Stimulated activated naive CD4-positive, alpha-beta T cell (primary cell): ENCODE data around the gene OR51S1.
A peak's percentile ranks its signal among the peaks of the same experiment; 100 is the strongest.
"Not testable (repeated sequence)": the region's sequence is repeated elsewhere in the genome, so short reads cannot be mapped to it uniquely, and the experiment has no call there.

Experiments used
- DNase-seq, 6 experiments: peaks; one replicate each; lab custom pipeline; 2025; lab: John Stamatoyannopoulos, UW

Gene OR51S1

DNA sequence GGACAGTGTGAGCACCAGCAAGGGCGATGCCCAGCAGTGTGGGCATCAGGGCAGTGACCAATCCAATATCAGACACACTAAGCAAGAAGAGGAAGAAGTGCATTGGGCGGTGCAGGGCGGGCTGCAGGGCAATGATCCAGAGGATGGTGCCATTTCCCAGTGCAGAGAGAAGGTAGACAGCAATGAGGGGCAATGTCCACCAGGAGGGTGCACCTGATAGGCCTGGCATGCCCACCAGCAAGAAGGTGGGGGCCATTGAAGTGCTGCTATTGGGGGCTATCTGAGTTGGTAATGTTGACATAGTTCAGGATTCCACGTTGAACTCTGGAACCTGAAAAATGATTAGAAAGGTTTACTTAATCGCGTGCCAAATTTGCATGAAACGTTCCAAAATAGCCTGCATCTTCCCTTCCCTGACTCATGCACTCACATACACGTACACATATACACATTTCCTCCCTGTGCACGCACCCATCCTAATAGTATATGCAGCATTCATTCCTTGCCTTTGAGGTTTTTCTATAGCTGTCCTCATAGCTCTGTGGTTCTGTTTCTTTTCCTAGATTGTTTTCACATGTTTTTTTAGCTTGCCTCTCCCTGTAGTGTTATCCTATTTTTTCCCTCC lies at the start of gene OR51S1:
Gene OR51S1, minus strand, starts transcription at position 301 of the 625 bp plus-strand sequence. Its CDS starts 0 bp downstream, at position 301.
- DNase-seq: no peak

DNA sequence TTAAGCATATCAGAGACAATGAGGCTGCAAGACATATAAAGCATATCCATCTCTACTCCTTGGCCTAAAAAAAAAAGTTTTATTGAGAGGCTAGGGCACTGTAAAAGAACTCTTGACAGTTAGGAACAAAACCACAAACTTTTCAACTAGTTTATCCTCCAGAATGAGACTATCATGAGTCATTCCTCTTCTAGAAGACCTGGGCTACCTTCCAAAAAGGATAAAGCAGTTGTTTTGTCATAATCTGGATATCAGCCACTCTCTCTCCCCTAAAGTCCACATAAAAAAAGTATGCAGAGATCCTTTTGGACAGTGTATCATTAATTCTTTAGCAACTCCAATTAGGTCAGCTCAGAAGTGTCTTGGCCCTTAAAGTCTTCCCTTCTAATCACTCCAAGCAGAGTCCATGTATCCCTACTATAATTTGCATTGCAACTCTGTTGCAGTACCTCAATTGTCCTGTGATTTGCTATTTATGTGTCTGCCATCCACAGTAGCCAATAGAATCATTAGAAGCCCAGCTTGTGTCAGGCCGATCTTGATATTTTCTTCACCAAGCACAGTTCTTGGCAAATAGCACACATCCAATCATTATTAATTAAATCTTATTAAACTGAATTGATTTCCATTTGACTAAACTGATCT lies 43.1 kb upstream of the OR51S1 start:
- no peak for DNase-seq

DNA sequence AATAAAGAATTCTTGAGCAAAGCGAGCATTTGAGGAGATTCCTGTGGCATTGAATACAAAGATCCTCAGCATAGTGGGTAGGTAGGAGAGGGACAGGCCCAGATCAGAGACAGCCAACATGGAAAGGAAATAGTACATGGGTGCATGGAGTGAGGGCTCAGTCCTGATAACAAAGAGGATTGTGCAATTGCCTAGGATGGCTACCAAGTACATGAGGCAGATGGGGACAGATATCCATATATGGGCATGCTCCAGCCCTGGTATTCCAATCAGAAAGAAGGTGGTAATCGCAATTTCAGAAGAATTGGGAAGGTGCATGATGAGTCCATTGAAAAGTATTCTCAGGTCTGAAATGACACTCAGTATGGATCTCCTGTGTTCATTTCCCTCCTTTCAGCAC lies 41.3 kb upstream of the OR51S1 start:
- no peak for DNase-seq

DNA sequence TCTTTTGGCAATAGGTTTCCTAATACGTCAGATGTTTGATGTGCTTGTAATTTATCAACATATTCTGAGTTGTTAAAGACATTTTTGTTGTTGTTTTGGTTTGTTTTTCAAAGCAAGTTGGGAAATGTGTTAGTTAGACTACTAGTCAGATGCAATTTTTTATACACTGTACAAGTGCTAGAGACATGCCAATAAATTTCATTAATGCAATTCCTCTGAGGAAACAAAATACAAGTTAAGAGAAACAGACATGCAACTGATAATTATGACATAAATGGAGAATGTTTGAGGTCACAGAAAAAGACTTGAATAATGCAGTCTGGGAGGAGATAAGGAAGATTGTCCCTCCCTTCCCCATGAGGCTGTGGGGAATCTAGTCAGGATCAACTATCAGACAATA lies 38.6 kb upstream of the OR51S1 start:
- DNase-seq: no peak

DNA sequence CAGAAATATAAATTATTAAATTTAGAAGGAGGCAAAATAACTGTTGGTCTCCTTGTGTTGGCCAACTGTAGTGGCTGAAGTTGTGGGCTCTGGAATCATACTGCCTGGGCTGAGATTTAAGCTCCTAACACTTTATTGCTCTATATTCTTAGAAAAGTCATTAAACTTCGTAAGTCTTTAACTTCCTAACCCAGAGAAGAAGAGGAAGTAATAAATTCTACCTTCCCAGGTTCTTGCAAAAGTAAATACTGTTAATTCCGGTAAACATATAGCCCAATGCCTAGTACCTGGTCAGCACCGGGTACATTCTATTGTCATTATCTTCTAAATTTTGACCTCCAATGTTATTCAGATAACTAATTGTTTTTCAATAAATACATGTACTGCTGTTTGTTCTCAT lies 37.2 kb upstream of the OR51S1 start:
- DNase-seq: no peak

GRCh38 chr11:4884361-4884760 lies 35.4 kb upstream of the OR51S1 start:
- no peak for DNase-seq

GRCh38 chr11:4882543-4882942 lies 33.5 kb upstream of the OR51S1 start:
- no peak for DNase-seq

GRCh38 chr11:4881860-4882500 lies 33.0 kb upstream of the OR51S1 start, which contains the start of gene OR51T1:
OR51T1 (plus strand) TSS chr11:4881900; CDS start chr11:4881900, 0 bp downstream.
- DNase-seq: no peak

- no peak for DNase-seq
Measured at GRCh38 chr11:4881188-4881587, 32.2 kb upstream of the OR51S1 start.

DNA sequence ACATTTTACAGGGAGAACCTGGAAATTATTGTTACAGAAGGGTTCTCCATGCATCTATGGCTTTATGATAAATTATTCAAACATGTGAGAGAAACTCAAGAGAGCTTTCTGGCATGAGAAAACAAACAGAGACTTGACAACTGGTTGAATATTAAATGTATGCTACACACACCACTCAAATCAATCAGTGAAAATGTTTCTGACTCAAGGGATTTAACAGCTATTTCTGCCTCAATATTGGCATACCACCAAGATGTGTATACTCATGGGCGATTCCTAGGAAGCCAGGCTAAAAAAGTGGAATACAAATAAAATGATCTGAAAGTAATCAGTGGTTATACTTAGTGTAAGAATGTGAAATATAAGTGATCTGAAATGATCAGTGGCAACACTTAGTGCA lies 16.8 kb upstream of the OR51S1 start:
- no peak for DNase-seq

DNA sequence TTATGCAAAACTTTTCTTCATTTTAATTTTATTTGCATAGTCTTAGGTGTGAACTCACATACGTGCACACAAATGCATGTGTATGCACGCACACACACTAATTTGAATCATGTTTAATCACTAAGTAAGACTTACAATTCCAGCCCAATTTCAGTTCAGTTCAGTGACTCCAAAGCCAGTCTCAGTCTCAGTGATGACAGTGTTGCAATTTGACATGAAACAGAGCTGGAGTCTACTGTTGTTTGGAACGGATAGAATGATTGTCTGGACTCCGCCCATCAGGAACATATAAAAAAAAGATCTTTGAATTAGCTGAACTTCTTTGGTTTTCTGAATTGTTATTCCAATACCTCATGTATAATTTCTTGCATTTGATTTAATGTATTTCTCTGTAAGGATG lies 14.9 kb upstream of the OR51S1 start:
- DNase-seq: peak in 1 of 6 experiments; percentile 2

GRCh38 chr11:4862447-4863236 lies 13.6 kb upstream of the OR51S1 start:
- DNase-seq: no peak

DNA sequence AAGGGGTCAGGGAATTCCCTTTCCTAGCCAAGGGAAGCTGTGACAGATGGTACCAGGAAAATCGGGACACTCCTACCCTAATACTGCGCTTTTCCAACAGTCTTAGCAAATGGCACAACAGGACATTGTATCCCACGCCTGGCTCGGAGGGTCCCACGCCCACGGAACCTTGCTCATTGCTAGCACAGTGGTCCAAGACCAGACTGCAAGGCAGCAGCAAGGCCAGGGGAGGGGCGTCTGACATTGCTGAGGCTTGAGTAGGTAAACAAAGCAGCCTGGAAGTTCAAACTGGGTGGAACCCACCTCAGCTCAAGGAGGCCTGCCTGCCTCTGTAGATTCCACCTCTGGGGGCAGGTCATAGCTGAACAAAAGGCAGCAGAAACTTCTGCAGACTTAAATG lies 5.3 kb upstream of the OR51S1 start:
- DNase-seq: not testable (repeated sequence)

DNA sequence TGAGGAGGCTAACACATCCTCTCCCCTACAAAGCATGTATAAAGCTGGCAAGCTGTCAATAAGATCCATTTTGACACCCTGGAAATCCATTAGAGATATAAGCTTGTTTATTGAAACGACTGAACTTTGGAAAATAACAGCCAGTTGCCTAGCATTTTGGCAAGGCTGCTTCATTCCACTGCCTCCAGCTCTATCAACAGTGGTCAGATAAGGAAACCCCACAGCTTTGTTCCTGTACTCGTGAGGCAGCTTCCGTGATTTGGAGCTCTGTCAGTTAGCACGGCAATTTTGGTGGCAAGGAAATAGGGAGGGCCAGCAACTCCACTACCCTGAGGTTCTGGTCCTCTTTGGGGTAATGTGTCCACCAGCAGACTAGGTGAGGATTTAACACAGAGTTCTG lies 2.0 kb upstream of the OR51S1 start:
- no peak for DNase-seq

DNA sequence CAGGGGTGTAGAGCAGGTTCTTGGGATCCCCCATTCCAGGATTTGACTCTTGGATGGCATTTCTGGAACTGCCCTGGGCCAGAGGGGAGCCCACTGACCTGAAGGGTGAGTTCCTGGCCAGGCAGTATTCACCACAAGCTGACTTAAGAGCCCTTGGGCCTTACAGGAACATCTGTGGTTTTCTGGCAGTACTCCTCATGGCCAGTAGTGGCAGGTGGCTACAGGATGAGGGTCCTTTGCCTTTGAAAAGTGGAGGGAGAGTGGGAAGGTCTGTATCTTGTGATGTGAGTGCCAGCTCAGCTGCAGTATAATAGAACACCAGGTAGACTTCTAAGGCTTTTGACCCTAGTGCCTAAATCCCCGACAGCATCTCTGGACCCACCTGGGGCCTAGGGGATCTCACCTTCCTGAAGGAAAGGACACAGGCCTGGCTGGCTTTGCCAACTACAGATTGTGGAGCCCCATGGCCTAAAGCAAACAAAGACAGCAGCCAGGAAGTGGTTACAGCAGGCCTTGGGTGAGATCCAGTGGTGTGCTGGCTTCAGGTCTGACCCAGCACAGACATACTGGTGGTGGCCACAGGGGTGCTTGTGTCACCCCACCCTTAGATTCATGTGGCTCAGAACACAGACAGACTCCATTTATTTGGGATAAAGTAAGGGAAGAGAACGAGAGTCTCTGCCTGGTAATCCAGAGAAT lies 9.0 kb downstream of the OR51S1 start:
- no peak for DNase-seq

DNA sequence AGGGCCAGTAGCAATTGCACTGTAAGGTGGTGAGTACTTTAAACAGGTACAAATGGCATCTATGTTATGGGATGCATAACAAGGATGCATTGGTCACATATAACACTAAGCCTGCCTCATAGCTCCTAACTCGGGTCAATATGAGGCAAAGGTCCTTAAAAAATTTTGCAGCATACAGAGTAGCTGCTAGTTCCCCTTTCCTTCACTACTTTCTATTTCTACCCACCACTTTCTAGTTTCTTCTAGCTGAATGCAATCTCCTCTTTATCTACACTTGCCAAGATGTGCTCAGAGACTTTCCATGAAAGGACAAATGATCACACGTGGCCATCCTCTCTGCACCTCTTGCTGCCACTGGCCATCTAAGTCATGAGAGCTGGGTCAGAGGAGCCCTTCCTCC lies 18.1 kb downstream of the OR51S1 start:
- DNase-seq: no peak

DNA sequence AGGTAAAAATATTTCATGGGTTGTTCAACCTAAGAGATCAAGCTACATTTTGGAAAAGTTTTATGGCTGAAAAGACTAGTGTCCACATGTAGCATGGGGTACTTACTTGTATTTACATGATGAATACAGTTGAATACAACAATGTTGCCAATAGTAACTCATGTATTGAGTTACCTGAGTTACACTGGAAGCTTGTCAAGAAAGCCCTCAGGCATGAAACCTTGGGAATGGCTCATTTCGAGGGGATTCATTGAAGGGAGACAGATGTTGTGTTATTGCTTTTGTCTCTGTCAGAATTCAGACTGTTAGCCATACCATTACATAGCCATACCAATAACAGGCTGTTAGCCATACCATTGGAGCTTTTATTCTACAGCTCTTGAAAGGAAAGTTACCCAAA lies 18.7 kb downstream of the OR51S1 start:
- DNase-seq: no peak

DNA sequence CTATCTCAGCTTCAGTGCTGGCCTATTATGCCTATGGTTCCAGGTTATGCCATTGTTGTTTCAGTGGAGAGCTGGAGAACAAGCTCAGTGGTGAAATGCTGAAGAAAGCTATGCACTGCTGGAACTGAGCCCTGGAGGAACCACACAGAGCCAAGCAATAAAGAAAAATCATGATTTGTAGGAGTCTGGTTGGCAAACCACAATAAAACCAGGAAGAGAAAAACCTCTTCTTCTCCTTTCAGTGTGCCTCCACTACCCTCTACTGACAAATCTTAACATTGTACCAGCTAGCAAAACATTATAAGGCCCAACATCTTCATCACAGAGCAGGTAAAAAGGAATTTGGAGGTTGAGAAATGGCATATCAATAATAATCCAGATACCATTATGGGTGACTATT lies 22.6 kb downstream of the OR51S1 start:
- DNase-seq: no peak

GRCh38 chr11:4825132-4825531 lies 23.9 kb downstream of the OR51S1 start:
- DNase-seq: no peak

GRCh38 chr11:4821021-4821420 lies 28.0 kb downstream of the OR51S1 start, which contains the start of gene OR51F2:
OR51F2 (plus strand) TSS chr11:4821321; CDS start chr11:4821422, 101 bp downstream.
- no peak for DNase-seq

DNA sequence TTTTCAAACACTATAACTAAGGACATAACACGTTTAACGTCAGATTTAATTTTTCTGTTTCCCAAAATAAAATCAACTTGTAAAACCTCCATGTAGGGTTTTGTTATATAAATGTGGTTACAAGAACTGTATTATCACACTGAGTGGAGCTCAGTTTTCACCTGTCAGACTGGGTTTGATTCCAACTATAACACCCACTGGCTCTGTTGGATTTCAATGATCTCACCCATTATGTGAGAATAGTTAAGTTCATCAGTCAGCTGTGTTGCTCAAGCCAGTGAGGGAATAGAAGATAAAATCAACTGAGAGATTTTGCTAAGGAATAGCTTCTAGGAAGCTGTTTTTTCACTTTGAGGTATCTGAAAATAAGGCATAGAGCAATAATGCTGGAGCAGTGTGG lies 39.8 kb downstream of the OR51S1 start:
- DNase-seq: no peak

DNA sequence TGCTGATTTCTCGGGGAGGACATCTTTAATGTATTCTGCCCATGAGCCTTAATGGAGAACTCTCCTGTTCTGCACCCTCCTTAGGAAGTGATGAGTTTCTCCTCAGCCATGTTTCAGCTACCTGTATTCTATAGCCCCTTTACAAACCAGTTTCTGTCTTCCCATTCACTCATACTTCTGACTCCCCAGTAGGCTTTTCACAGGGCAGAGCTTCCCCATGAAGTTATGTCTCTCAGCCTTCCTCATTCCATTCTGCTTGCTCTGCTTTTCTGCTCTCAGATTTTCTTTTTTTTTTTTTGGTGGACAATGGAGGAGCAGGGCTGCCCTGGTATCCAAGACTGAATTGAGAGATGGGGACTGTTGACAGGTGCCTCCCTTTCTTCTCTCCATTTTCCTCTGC lies 40.5 kb downstream of the OR51S1 start:
- DNase-seq: no peak
